ENCODE measurements around the gene SAMM50.

Gene SAMM50

GRCh38 chr22:43971112-43971511, 15.9 kb downstream of the SAMM50 start:
- H3K9me3 ChIP-seq (ENCODE audit: low read length), result no peaks in the 10 kb centered on the region
- peaks cover 92% of the 10 kb centered on the region for H3K36me3 ChIP-seq (ENCODE audit: insufficient read depth, low read length)
- H3K4me1 ChIP-seq (ENCODE audit: insufficient read depth, low read length, severe bottlenecking), result no peaks in the 10 kb centered on the region
- no peaks in the 10 kb centered on the region for H3K27me3 ChIP-seq (ENCODE audit: insufficient read depth, low read length)
- no peak overlapping the region for H3K9ac ChIP-seq (ENCODE audit: low read length)
- H4K20me1 ChIP-seq (ENCODE audit: insufficient read depth, low read length), result no peaks in the 10 kb centered on the region
- no peak overlapping the region for H3K27ac ChIP-seq (ENCODE audit: low read depth, low read length, poor library complexity, severe bottlenecking)
- H3F3A ChIP-seq (ENCODE audit: insufficient read depth, low read length), result no peaks in the 10 kb centered on the region
- no peak overlapping the region for H2AFZ ChIP-seq (ENCODE audit: low read length)
- H3K79me2 ChIP-seq (ENCODE audit: insufficient read depth, low read length), result no peaks in the 10 kb centered on the region
- H3K4me3 ChIP-seq (ENCODE audit: low read depth, low read length, poor library complexity, severe bottlenecking), result no peak overlapping the region
- no peaks in the 10 kb centered on the region for H3K9me2 ChIP-seq (ENCODE audit: low read depth, low read length)
- H3K4me2 ChIP-seq (ENCODE audit: low read length), result no peak overlapping the region
- TF ChIP-seq EZH2 (IDR thresholded peaks at IDR 0.05; ENCODE audit: borderline replicate concordance, low read length) (no peak), CTCF (IDR thresholded peaks at IDR 0.05; ENCODE audit: low read length) (no peak)

GRCh38 chr22:43972931-43973462, 17.8 kb downstream of the SAMM50 start:
- H3K36me3 ChIP-seq (ENCODE audit: insufficient read depth, low read length), result peaks cover 92% of the 10 kb centered on the region
- no peaks in the 10 kb centered on the region for H3K9me2 ChIP-seq (ENCODE audit: low read depth, low read length)
- no peaks in the 10 kb centered on the region for H4K20me1 ChIP-seq (ENCODE audit: insufficient read depth, low read length)
- H2AFZ ChIP-seq (ENCODE audit: low read length), result no peak overlapping the region
- no peaks in the 10 kb centered on the region for H3F3A ChIP-seq (ENCODE audit: insufficient read depth, low read length)
- no peaks in the 10 kb centered on the region for H3K79me2 ChIP-seq (ENCODE audit: insufficient read depth, low read length)
- no peaks in the 10 kb centered on the region for H3K4me1 ChIP-seq (ENCODE audit: insufficient read depth, low read length, severe bottlenecking)
- H3K27ac ChIP-seq (ENCODE audit: low read depth, low read length, poor library complexity, severe bottlenecking), result no peak overlapping the region
- no peak overlapping the region for H3K4me3 ChIP-seq (ENCODE audit: low read depth, low read length, poor library complexity, severe bottlenecking)
- H3K9me3 ChIP-seq (ENCODE audit: low read length), result no peaks in the 10 kb centered on the region
- no peak for TF ChIP-seq EZH2 (IDR thresholded peaks at IDR 0.05; ENCODE audit: borderline replicate concordance, low read length)
- TF ChIP-seq CTCF (IDR thresholded peaks at IDR 0.05; ENCODE audit: low read length), result no peak
- no peak overlapping the region for H3K4me2 ChIP-seq (ENCODE audit: low read length)
- no peaks in the 10 kb centered on the region for H3K27me3 ChIP-seq (ENCODE audit: insufficient read depth, low read length)
- no peak overlapping the region for H3K9ac ChIP-seq (ENCODE audit: low read length)

GRCh38 chr22:43974028-43974545, 18.8 kb downstream of the SAMM50 start:
- H4K20me1 ChIP-seq (ENCODE audit: insufficient read depth, low read length), result no peaks in the 10 kb centered on the region
- no peak for TF ChIP-seq EZH2 (IDR thresholded peaks at IDR 0.05; ENCODE audit: borderline replicate concordance, low read length)
- no peak for TF ChIP-seq CTCF (IDR thresholded peaks at IDR 0.05; ENCODE audit: low read length)
- H3K36me3 ChIP-seq (ENCODE audit: insufficient read depth, low read length), result peaks cover 91% of the 10 kb centered on the region

More at GRCh38 chr22:43974028-43974545, 18.8 kb downstream of the SAMM50 start:
- H3K9me3 ChIP-seq (ENCODE audit: low read length), result no peaks in the 10 kb centered on the region
- no peak overlapping the region for H3K27ac ChIP-seq (ENCODE audit: low read depth, low read length, poor library complexity, severe bottlenecking)
- no peaks in the 10 kb centered on the region for H3K27me3 ChIP-seq (ENCODE audit: insufficient read depth, low read length)
- no peak overlapping the region for H3K9ac ChIP-seq (ENCODE audit: low read length)
- H3K4me3 ChIP-seq (ENCODE audit: low read depth, low read length, poor library complexity, severe bottlenecking), result no peak overlapping the region
- H3K4me2 ChIP-seq (ENCODE audit: low read length), result no peak overlapping the region
- no peaks in the 10 kb centered on the region for H3K79me2 ChIP-seq (ENCODE audit: insufficient read depth, low read length)
- no peak overlapping the region for H2AFZ ChIP-seq (ENCODE audit: low read length)
- H3F3A ChIP-seq (ENCODE audit: insufficient read depth, low read length), result no peaks in the 10 kb centered on the region
- no peaks in the 10 kb centered on the region for H3K9me2 ChIP-seq (ENCODE audit: low read depth, low read length)
- H3K4me1 ChIP-seq (ENCODE audit: insufficient read depth, low read length, severe bottlenecking), result no peaks in the 10 kb centered on the region

All from OCI-LY1 (cell line).